ENCODE data around the gene MTG2.

- no peak for TF ChIP-seq CTCF (IDR thresholded peaks at IDR 0.05)
- TF ChIP-seq POLR2A (IDR thresholded peaks at IDR 0.05), result no peak
- no peak for TF ChIP-seq POLR2AphosphoS5 (IDR thresholded peaks at IDR 0.05)
Observed at GRCh38 chr20:62216636-62217566, 34.1 kb downstream of the MTG2 start.
